ENCODE measurements around the gene PIP5K1C. TPM values are rescaled to one million over a fixed set of nuclear protein-coding genes. Genes with fewer than 3 reads are reported as not detected.

PIP5K1C gene
- total RNA-seq, 1 experiment from 2014 or later = 35.5 TPM

GRCh38 chr19:3725121-3725520 is 24.9 kb upstream of the PIP5K1C start:
- TF ChIP-seq EZH2 (IDR thresholded peaks at IDR 0.05; ENCODE audit: borderline replicate concordance, low read depth, low read length, poor library complexity, severe bottlenecking) = no peak
- no peak for TF ChIP-seq CTCF (conservative IDR thresholded peaks at IDR 0.05; ENCODE audit: low read depth, low read length)

GRCh38 chr19:3723883-3724282 is 23.6 kb upstream of the PIP5K1C start:
- no peak for DNase-seq (ENCODE audit: low spot score)
- TF ChIP-seq EZH2 (IDR thresholded peaks at IDR 0.05; ENCODE audit: borderline replicate concordance, low read depth, low read length, poor library complexity, severe bottlenecking) = no peak
- no peak for TF ChIP-seq CTCF (conservative IDR thresholded peaks at IDR 0.05; ENCODE audit: low read depth, low read length)
- CTCF ChIA-PET = no interaction called here
- H3K4me3 ChIP-seq (ENCODE audit: low read depth, low read length, poor library complexity, severe bottlenecking) = no peak overlapping the region
- peaks cover 4% of the 10 kb centered on the region for H3K4me1 ChIP-seq (ENCODE audit: insufficient read depth, low read length, poor library complexity, severe bottlenecking)
- intact Hi-C loops (cut with micrococcal nuclease; ENCODE audit: unreplicated experiment) = no loop called here
- no peaks in the 10 kb centered on the region for H3K9me3 ChIP-seq (ENCODE audit: low read depth, low read length, poor library complexity, severe bottlenecking)
- no peaks in the 10 kb centered on the region for H3K36me3 ChIP-seq (ENCODE audit: insufficient read depth, low read length, poor library complexity, severe bottlenecking)
- H3K27me3 ChIP-seq (replicated peaks; ENCODE audit: insufficient read depth, low read depth, low read length, poor library complexity) = peaks cover 21% of the 10 kb centered on the region
- no peak overlapping the region for H3K27ac ChIP-seq (ENCODE audit: low read depth, low read length, poor library complexity, severe bottlenecking)
- POLR2A ChIA-PET (ENCODE audit: low non-redundant PET) = interaction anchor here (0.6 kb wide), 1 partner anchor 35 kb away, joined by 3 read pairs; no protein-coding TSS in a partner anchor
- BruUV-seq (replicated peaks) = no TSS peak

More at GRCh38 chr19:3725121-3725520, 24.9 kb upstream of the PIP5K1C start:
- Histone ChIP-seq H3K9me3 (ENCODE audit: low read depth, low read length, poor library complexity, severe bottlenecking) (no peaks in the 10 kb centered on the region), H3K4me3 (ENCODE audit: low read depth, low read length, poor library complexity, severe bottlenecking) (no peak overlapping the region), H3K27me3 (replicated peaks; ENCODE audit: insufficient read depth, low read depth, low read length, poor library complexity) (peaks cover 21% of the 10 kb centered on the region), H3K36me3 (ENCODE audit: insufficient read depth, low read length, poor library complexity, severe bottlenecking) (no peaks in the 10 kb centered on the region), H3K27ac (ENCODE audit: low read depth, low read length, poor library complexity, severe bottlenecking) (no peak overlapping the region), H3K4me1 (ENCODE audit: insufficient read depth, low read length, poor library complexity, severe bottlenecking) (peaks cover 4% of the 10 kb centered on the region)
- DNase-seq (ENCODE audit: low spot score) = no peak
- ChIA-PET POLR2A (ENCODE audit: low non-redundant PET) (no interaction called here), CTCF (no interaction called here)
- no TSS peak for BruUV-seq (replicated peaks)
- intact Hi-C loops (cut with micrococcal nuclease; ENCODE audit: unreplicated experiment) = no loop called here

- intact Hi-C loops (cut with micrococcal nuclease; ENCODE audit: unreplicated experiment) = no loop called here
- no TSS peak for BruUV-seq (replicated peaks)
- POLR2A ChIA-PET (ENCODE audit: low non-redundant PET) = no interaction called here
- peaks cover 4% of the 10 kb centered on the region for H3K4me1 ChIP-seq (ENCODE audit: insufficient read depth, low read length, poor library complexity, severe bottlenecking)
- no peaks in the 10 kb centered on the region for H3K9me3 ChIP-seq (ENCODE audit: low read depth, low read length, poor library complexity, severe bottlenecking)
- CTCF ChIA-PET = interaction anchor here (0.6 kb wide), 1 partner anchor 30 kb away, joined by 4 read pairs; no protein-coding TSS in a partner anchor
- H3K27me3 ChIP-seq (replicated peaks; ENCODE audit: insufficient read depth, low read depth, low read length, poor library complexity) = peaks cover 21% of the 10 kb centered on the region
- H3K36me3 ChIP-seq (ENCODE audit: insufficient read depth, low read length, poor library complexity, severe bottlenecking) = no peaks in the 10 kb centered on the region
- H3K27ac ChIP-seq (ENCODE audit: low read depth, low read length, poor library complexity, severe bottlenecking) = no peak overlapping the region
- DNase-seq (ENCODE audit: low spot score) = no peak
- TF ChIP-seq CTCF (conservative IDR thresholded peaks at IDR 0.05; ENCODE audit: low read depth, low read length) (no peak), EZH2 (IDR thresholded peaks at IDR 0.05; ENCODE audit: borderline replicate concordance, low read depth, low read length, poor library complexity, severe bottlenecking) (no peak)
- no peak overlapping the region for H3K4me3 ChIP-seq (ENCODE audit: low read depth, low read length, poor library complexity, severe bottlenecking)
These were observed 22.8 kb upstream of the PIP5K1C start for GRCh38 chr19:3723110-3723488.
